ENCODE results near the gene DDI2.
"Not testable (repeated sequence)": the region's sequence is repeated elsewhere in the genome, so short reads cannot be mapped to it uniquely, and the experiment has no call there.

GRCh38 chr1:15699321-15699720, 82.1 kb downstream of the DDI2 start:
- not testable (repeated sequence) for TF ChIP-seq RAD21 (IDR thresholded peaks at IDR 0.05; ENCODE audit: insufficient read depth, low read depth, low read length); POLR2A (IDR thresholded peaks at IDR 0.05; ENCODE audit: low read depth, low read length)

All from GM12878 (cell line).